H1 (cell line): ENCODE results near the gene TRPV6. TPM values are rescaled to one million over a fixed set of nuclear protein-coding genes. Genes with fewer than 3 reads are reported as not detected.

Experiments used
- CTCF ChIA-PET: fragments of 300-600 bp; sonication (Branson Sonifier 250); formaldehyde crosslinking; loops from one replicate; lab custom pipeline; 2021; ENCODE audit not compliant: partially characterized antibody; lab: Charles Lee
- POLR2A ChIA-PET: fragments of 300-600 bp; sonication (Branson Sonifier 250); formaldehyde crosslinking; loops from one replicate; lab custom pipeline; 2021; ENCODE audit warnings: inconsistent platforms; ENCODE audit not compliant: partially characterized antibody; lab: Charles Lee
- DNase-seq, 2 experiments: peaks; one replicate each; pipeline versions ENCODE4 v3.0.0 to v3.0.0-alpha.2; 2010 to 2022; ENCODE audit warnings: low spot score in 2 of 2, low read depth in 1 of 2, mixed read lengths in 1 of 2
- FAIRE-seq: peaks from 2 replicates; lab custom pipeline; 2011; peaks lifted over from hg19 to GRCh38; lab: Jason Lieb, UNC
- H2AFZ ChIP-seq: 2 replicates; pipeline ENCODE4 v1.8.1; 2012; ENCODE audit warnings: low read length, inconsistent platforms
- H2AK5ac ChIP-seq: 2 replicates; pipeline ENCODE4 v1.6.1; 2013; ENCODE audit warnings: low read depth, low read length
- H2BK120ac ChIP-seq: replicated peaks from 2 replicates; pipeline ENCODE3; 2013; ENCODE audit warnings: low read depth, low read length, inconsistent platforms
- H2BK12ac ChIP-seq: 2 replicates; pipeline ENCODE4 v1.6.1; 2013; ENCODE audit warnings: low read depth, low read length
- H2BK15ac ChIP-seq: 2 replicates; pipeline ENCODE4 v1.6.1; 2013; ENCODE audit warnings: low read length
- H2BK20ac ChIP-seq: 2 replicates; pipeline ENCODE4 v1.6.1; 2013; ENCODE audit warnings: low read length
- H2BK5ac ChIP-seq: 2 replicates; pipeline ENCODE4 v1.6.1; 2013; ENCODE audit warnings: low read depth, low read length
- H3K14ac ChIP-seq: 2 replicates; pipeline ENCODE4 v1.6.1; 2013; ENCODE audit warnings: inconsistent platforms; ENCODE audit not compliant: insufficient read length
- H3K18ac ChIP-seq: 2 replicates; pipeline ENCODE4 v1.6.1; 2013; ENCODE audit warnings: low read length; ENCODE audit errors: extremely low read depth
- H3K23ac ChIP-seq: 2 replicates; pipeline ENCODE4 v1.6.1; 2013; ENCODE audit warnings: inconsistent platforms; ENCODE audit not compliant: insufficient read length
- H3K23me2 ChIP-seq: 2 replicates; pipeline ENCODE4 v1.6.1; 2013; ENCODE audit warnings: low read depth, low read length
- H3K27ac ChIP-seq: 2 replicates; pipeline ENCODE4 v1.6.1; 2011; ENCODE audit warnings: low read depth, low read length, inconsistent platforms
- H3K27me3 ChIP-seq, 4 experiments: replicated peaks in 1 of 4; 1 replicate in 1 of 4; 2 replicates in 3 of 4; pipeline versions ENCODE4 v1.6.1 to v1.8.1; 2011 to 2013; ENCODE audit warnings: low read length in 3 of 4, mild to moderate bottlenecking in 3 of 4, inconsistent platforms in 2 of 4, mixed read lengths in 2 of 4, moderate library complexity in 1 of 4; ENCODE audit not compliant: control insufficient read depth in 3 of 4, insufficient read depth in 3 of 4; ENCODE audit errors: extremely low read depth in 1 of 4
- H3K36me3 ChIP-seq, 4 experiments: 2 replicates each; pipeline versions ENCODE4 v1.6.1 to v1.8.1; 2011 to 2013; ENCODE audit warnings: mild to moderate bottlenecking in 4 of 4, low read length in 3 of 4, moderate library complexity in 2 of 4, control low read depth in 1 of 4, inconsistent platforms in 1 of 4; ENCODE audit not compliant: insufficient read depth in 4 of 4, control insufficient read depth in 2 of 4
- H3K4ac ChIP-seq: replicated peaks from 2 replicates; pipeline ENCODE3; 2013; ENCODE audit warnings: low read length, low read depth, mixed read lengths, inconsistent platforms; ENCODE audit not compliant: insufficient read length
- H3K4me1 ChIP-seq, 4 experiments: replicated peaks in 1 of 4; 1 replicate in 1 of 4; 2 replicates in 3 of 4; pipeline versions ENCODE4 v1.6.1 to v1.8.1; 2011 to 2013; ENCODE audit warnings: low read length in 3 of 4, inconsistent platforms in 2 of 4, mixed read lengths in 1 of 4; ENCODE audit not compliant: insufficient read depth in 4 of 4, control insufficient read depth in 3 of 4
- H3K4me2 ChIP-seq, 2 experiments: 2 replicates each; pipeline versions ENCODE4 v1.6.1 to v1.8.1; 2011 to 2013; ENCODE audit warnings: low read depth in 2 of 2, low read length in 2 of 2, control low read depth in 1 of 2, inconsistent platforms in 1 of 2, mild to moderate bottlenecking in 1 of 2; ENCODE audit not compliant: insufficient read depth in 1 of 2
- H3K4me3 ChIP-seq, 4 experiments: fragments of 200-600, 300-600 bp in 1 of 4; sonication (generic), shearing (Covaris generic), sonication (Bioruptor Twin) in 1 of 4; 2 replicates each; pipeline versions ENCODE4 v1.5.1 to v1.8.1; 2011 to 2016; ENCODE audit warnings: low read length in 4 of 4, low read depth in 3 of 4, control low read depth in 2 of 4, inconsistent platforms in 2 of 4, mild to moderate bottlenecking in 2 of 4, mixed read lengths in 1 of 4, moderate library complexity in 1 of 4; ENCODE audit not compliant: insufficient read depth in 2 of 4; ENCODE audit errors: extremely low read depth in 1 of 4
- H3K56ac ChIP-seq: replicated peaks from 2 replicates; pipeline ENCODE3; 2013; ENCODE audit warnings: low read depth, mild to moderate bottlenecking, mixed read lengths, low read length, inconsistent platforms; ENCODE audit not compliant: insufficient read length
- H3K79me1 ChIP-seq: 2 replicates; pipeline ENCODE4 v1.6.1; 2013; ENCODE audit warnings: low read depth, low read length, control low read depth
- H3K79me2 ChIP-seq, 2 experiments: 2 replicates each; pipeline versions ENCODE4 v1.6.1 to v1.8.1; 2012 to 2013; ENCODE audit warnings: low read length in 2 of 2, mild to moderate bottlenecking in 2 of 2, inconsistent platforms in 1 of 2; ENCODE audit not compliant: insufficient read depth in 2 of 2, control insufficient read depth in 1 of 2
- H3K9ac ChIP-seq, 4 experiments: replicated peaks in 1 of 4; 1 replicate in 1 of 4; 2 replicates in 3 of 4; pipeline versions ENCODE4 v1.6.1 to v1.8.1; 2011 to 2013; ENCODE audit warnings: low read depth in 3 of 4, low read length in 3 of 4, control low read depth in 2 of 4, mild to moderate bottlenecking in 2 of 4, moderate library complexity in 2 of 4, inconsistent platforms in 1 of 4; ENCODE audit errors: extremely low read depth in 1 of 4
- H3K9me3 ChIP-seq, 2 experiments: 2 replicates each; pipeline versions ENCODE4 v1.6.1 to v1.8.1; 2012 to 2013; ENCODE audit warnings: mild to moderate bottlenecking in 2 of 2, moderate library complexity in 2 of 2, control low read depth in 1 of 2, inconsistent platforms in 1 of 2, low read depth in 1 of 2, low read length in 1 of 2, mixed read lengths in 1 of 2; ENCODE audit not compliant: insufficient read depth in 2 of 2
- H4K20me1 ChIP-seq, 2 experiments: replicated peaks in 1 of 2; 2 replicates each; pipeline versions ENCODE3 to v1.8.1; 2011 to 2013; ENCODE audit warnings: inconsistent platforms in 2 of 2, low read length in 2 of 2, mild to moderate bottlenecking in 1 of 2; ENCODE audit not compliant: insufficient read depth in 2 of 2, control insufficient read depth in 1 of 2
- H4K5ac ChIP-seq: 2 replicates; pipeline ENCODE4 v1.6.1; 2013; ENCODE audit warnings: low read length, low read depth, mixed read lengths, inconsistent platforms; ENCODE audit not compliant: insufficient read length
- H4K8ac ChIP-seq: 2 replicates; pipeline ENCODE4 v1.8.0; 2013; ENCODE audit warnings: mild to moderate bottlenecking, moderate library complexity, low read length, inconsistent platforms; ENCODE audit not compliant: insufficient read depth; ENCODE audit errors: extremely low read depth
- H4K91ac ChIP-seq: replicated peaks from 2 replicates; pipeline ENCODE3; 2013; ENCODE audit warnings: low read length, mixed read lengths, inconsistent platforms; ENCODE audit not compliant: insufficient read length
- CEBPB ChIP-seq: IDR thresholded peaks from 2 replicates; pipeline ENCODE4 v1.6.1; 2012; ENCODE audit warnings: low read depth, low read length
- CHD1 ChIP-seq: IDR thresholded peaks from 2 replicates; pipeline ENCODE4 v1.6.1; 2012; ENCODE audit warnings: low read depth, low read length, improper control_type of control experiment
- SIX5 ChIP-seq: IDR thresholded peaks from 2 replicates; pipeline ENCODE4 v1.6.1; 2011; ENCODE audit warnings: mild to moderate bottlenecking, low read depth, low read length
- SUZ12 ChIP-seq: fragments of 200-600 bp; sonication (generic); IDR thresholded peaks from 2 replicates; pipeline ENCODE4 v1.6.1; 2012; ENCODE audit warnings: mild to moderate bottlenecking, inconsistent platforms, low read length, moderate library complexity, mixed read lengths
- WGBS, 2 experiments: shearing (Covaris generic) in 1 of 2; methylation state at CpG; one replicate each; pipeline versions ENCODE4 v1.1.6 to v1.1.7; 2013 to 2015; ENCODE audit warnings: low lambda C conversion rate in 2 of 2, mixed read lengths in 2 of 2, inconsistent platforms in 1 of 2, low coverage in 1 of 2, missing lambda C conversion rate in 1 of 2; ENCODE audit not compliant: insufficient replicate concordance in 2 of 2, insufficient coverage in 1 of 2, insufficient read length in 1 of 2; ENCODE audit errors: extremely low coverage in 1 of 2, missing lambda C conversion rate in 1 of 2; 5-methylcytosine and 5-hydroxymethylcytosine counted together
- polyA plus RNA-seq, 7 experiments: library from polyadenylated mRNA; depleted of rRNA in 3 of 7; stranded (reverse) in 5 of 7; unstranded in 2 of 7; fragments of >200 nt in 5 of 7; fragments of 200-250 nt in 2 of 7; gene quantifications; 1 replicate in 5 of 7; 2 replicates in 1 of 7; 4 replicates in 1 of 7; pipeline versions ENCODE4 v1.2.1 to v1.2.3, GENCODE V29; 2011 to 2013; ENCODE audit warnings: missing spikeins in 2 of 7, mixed read lengths in 2 of 7
- total RNA-seq: library from RNA; stranded (reverse); fragmentation: NEBNext Ultra II Directional; extraction: Animal tissue kit (Norgen Biotek cat#: 25700); gene quantifications from 2 replicates; pipeline ENCODE4 v1.2.1, GENCODE V29; 2021
- TF ChIP-seq, protein P1 (sequence below): IDR thresholded peaks from 2 replicates; pipeline ENCODE4 v1.6.1; 2012; ENCODE audit warnings: inconsistent platforms
- TF ChIP-seq, protein P2 (sequence below): IDR thresholded peaks from 2 replicates; pipeline ENCODE4 v1.6.1; 2011; ENCODE audit warnings: low read depth, mild to moderate bottlenecking, low read length; ENCODE audit not compliant: insufficient read depth

TRPV6 gene
- total and polyA plus RNA-seq, 2 of the 8 experiments (the other 6 are each of a cell fraction or from before 2014, with no cell fraction given), result 0.52 to 1.1 TPM

DNA sequence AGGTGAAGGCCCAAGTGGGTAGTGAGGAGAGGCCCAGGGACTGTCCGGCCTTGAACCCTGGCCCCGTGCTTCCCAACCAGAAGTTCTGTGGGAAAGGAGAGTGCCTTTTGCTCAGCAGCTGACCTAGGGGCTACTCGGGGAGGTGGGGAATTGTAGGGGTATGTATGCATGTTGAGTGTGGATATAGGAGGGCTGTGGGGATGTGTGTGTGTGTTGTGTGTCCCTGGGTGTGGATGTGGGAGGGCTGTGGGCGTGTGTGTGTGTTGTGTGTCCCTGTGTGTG lies 18.5 kb downstream of the TRPV6 start:
- WGBS, 2 experiments, result 83% methylated on average over 4 of the region's 4 CpGs; no CpG with 5 or more reads in 1 of the 2 experiments
- H2BK20ac ChIP-seq, result no peak overlapping the region
- H3K18ac ChIP-seq, result no peak overlapping the region
- H4K8ac ChIP-seq, result peak overlapping the region; percentile 68; the same call in 1 of the 2 replicates
- H2BK120ac ChIP-seq, result no peak overlapping the region
- H4K91ac ChIP-seq, result no peak overlapping the region
- no peak for FAIRE-seq
- no peaks in the 10 kb centered on the region for H4K20me1 ChIP-seq
- no peak overlapping the region for H2AK5ac ChIP-seq
- H3K36me3 ChIP-seq, result no peaks in the 10 kb centered on the region
- H3K23ac ChIP-seq, result no peak overlapping the region
- H2BK12ac ChIP-seq, result peak overlapping the region; percentile 75; the same call in 1 of the 2 replicates
- peaks cover 3 to 10% (median 9%) of the 10 kb centered on the region in 4 experiments; a peak in 6 of 7 replicates for H3K4me1 ChIP-seq
- H3K27me3 ChIP-seq, result no peaks in the 10 kb centered on the region
- POLR2A ChIA-PET, result interaction anchor here (0.6 kb wide), 2 partner anchors 12 to 27 kb away, joined by 3 to 4 read pairs; partner anchors contain the start of gene EPHB6
- H2AFZ ChIP-seq, result no peak overlapping the region
- H3K4ac ChIP-seq, result no peak overlapping the region
- H3K4me2 ChIP-seq, result no peak overlapping the region
- TF ChIP-seq, protein P1, sequence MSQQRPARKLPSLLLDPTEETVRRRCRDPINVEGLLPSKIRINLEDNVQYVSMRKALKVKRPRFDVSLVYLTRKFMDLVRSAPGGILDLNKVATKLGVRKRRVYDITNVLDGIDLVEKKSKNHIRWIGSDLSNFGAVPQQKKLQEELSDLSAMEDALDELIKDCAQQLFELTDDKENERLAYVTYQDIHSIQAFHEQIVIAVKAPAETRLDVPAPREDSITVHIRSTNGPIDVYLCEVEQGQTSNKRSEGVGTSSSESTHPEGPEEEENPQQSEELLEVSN, result no peak
- TF ChIP-seq CHD1 (no peak), SIX5 (no peak), CEBPB (no peak), SUZ12 (no peak)
- TF ChIP-seq, protein P2, sequence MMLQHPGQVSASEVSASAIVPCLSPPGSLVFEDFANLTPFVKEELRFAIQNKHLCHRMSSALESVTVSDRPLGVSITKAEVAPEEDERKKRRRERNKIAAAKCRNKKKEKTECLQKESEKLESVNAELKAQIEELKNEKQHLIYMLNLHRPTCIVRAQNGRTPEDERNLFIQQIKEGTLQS, result no peak
- TF ChIP-seq, all 59 proteins: peak for 0
- 0 out of 2 replicates have a peak overlapping the region, but pooled peaks have one; percentile 66 for H2BK5ac ChIP-seq
- H3K27ac ChIP-seq, result no peak overlapping the region
- CTCF ChIA-PET, result interaction anchor here (1.0 to 13.9 kb wide), 23 partner anchors 8 to 516 kb away, joined by 3 to 107 read pairs (median 7); partner anchors contain the start of gene EPHB6
- no peaks in the 10 kb centered on the region for H3K79me2 ChIP-seq
- no peak overlapping the region for H2BK15ac ChIP-seq
- no peak overlapping the region for H3K56ac ChIP-seq
- no peaks in the 10 kb centered on the region; the same call in 1 of the 2 replicates for H3K79me1 ChIP-seq
- H4K5ac ChIP-seq, result no peak overlapping the region
- H3K9ac ChIP-seq, result no peak overlapping the region
- DNase-seq, result no peak
- H3K4me3 ChIP-seq, result no peak overlapping the region
- no peak overlapping the region for H3K14ac ChIP-seq
- no peaks in the 10 kb centered on the region for H3K9me3 ChIP-seq
- H3K23me2 ChIP-seq, result no peaks in the 10 kb centered on the region; the same call in 1 of the 2 replicates
